GM19099 (cell line): ENCODE data around the gene FNDC4.

Source experiments
- POLR2A ChIP-seq: IDR thresholded peaks from 3 replicates; pipeline ENCODE4 v1.6.1; 2011; ENCODE audit warnings: low read depth; ENCODE audit not compliant: insufficient read length; ENCODE audit errors: extremely low read depth

Gene FNDC4

DNA sequence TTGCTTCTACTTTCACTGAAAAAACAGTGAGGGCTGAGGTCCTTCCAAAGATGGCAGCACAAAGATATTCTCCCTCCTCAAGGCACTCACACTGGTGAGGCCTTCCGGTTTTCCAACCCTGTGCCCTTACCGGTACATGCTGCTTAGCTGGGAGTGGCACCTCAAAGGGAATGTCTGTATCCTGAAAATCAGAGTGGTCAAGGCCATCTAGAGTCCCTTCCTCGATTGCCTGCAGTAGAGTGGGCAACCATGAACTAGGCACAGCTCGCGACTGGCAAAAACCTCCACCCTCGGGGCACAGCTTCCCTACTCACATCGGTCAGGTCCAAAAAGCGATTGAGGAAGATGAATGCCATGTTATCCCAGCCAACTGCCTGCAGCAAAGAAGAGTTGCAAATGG, 49.4 kb downstream of the FNDC4 start:
- TF ChIP-seq POLR2A, result no peak

DNA sequence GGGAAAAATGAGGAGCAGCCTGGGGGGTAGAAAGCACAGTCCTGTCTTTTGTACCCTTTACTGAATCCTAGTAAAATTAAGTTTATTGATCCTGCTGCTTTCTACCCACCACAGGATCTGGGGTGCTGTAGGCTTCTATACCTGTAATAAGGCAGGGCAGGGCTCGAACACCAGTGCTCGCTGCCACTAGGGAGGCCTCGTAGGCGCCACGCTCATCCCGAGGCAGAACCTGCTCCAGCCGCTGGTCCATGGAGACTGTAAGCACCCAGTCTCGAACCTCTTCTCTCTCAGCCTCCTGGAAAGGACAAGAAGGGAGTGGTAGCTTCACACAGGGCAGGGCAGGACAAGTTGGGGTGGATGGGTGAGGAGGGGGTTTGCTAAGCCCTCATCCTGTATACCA, 49.8 kb downstream of the FNDC4 start:
- no peak for TF ChIP-seq POLR2A

DNA sequence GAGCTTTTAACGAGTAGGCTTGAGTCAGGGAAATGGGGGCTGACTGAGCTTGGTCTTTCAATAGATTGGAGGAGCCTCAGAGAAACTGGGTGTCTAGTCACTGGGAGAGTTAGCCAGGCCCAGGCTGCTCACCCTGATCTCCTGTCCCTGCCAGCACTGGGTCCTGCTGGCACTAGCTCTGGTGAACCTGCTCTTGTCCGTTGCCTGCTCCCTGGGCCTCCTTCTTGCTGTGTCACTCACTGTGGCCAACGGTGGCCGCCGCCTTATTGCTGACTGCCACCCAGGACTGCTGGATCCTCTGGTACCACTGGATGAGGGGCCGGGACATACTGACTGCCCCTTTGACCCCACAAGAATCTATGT, 52.1 kb downstream of the FNDC4 start:
- no peak for TF ChIP-seq POLR2A

DNA sequence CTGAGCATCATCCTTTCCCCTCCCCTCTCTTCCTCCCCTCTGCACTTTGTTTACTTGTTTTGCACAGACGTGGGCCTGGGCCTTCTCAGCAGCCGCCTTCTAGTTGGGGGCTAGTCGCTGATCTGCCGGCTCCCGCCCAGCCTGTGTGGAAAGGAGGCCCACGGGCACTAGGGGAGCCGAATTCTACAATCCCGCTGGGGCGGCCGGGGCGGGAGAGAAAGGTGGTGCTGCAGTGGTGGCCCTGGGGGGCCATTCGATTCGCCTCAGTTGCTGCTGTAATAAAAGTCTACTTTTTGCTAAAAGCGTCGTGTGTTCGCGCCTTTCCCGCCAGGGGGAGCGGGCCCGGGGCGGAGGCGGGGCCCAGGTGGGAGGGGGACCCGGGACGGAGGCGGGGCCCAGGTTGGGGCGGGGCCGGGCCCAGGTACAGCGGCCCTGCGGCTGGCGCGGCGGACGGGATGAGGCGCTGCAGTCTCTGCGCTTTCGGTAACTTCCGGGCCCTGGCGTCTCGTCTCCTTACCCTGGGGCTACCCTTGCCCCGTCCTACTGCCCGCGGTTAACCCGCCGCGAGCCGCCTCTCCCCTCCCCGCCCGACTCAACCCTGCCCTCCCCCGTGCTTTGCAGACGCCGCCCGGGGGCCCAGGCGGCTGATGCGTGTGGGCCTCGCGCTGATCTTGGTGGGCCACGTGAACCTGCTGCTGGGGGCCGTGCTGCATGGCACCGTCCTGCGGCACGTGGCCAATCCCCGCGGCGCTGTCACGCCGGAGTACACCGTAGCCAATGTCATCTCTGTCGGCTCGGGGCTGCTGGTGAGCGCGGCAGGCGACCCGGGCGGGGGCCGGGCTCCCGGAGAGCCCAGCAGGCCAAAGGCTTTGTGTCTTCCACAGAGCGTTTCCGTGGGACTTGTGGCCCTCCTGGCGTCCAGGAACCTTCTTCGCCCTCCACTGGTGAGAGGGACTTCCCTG, 52.8 kb downstream of the FNDC4 start, which contains the start of gene KRTCAP3:
TSS of gene KRTCAP3 (plus strand) at position 424 of the 962 bp plus-strand sequence. CDS start at position 456, 32 bp downstream.
- TF ChIP-seq POLR2A, result no peak
